ENCODE data around the gene RAB18. TPM values are rescaled to one million over a fixed set of nuclear protein-coding genes. Genes with fewer than 3 reads are reported as not detected.

The RAB18 gene
- total RNA-seq, 1 donor: 47.8 TPM

DNA sequence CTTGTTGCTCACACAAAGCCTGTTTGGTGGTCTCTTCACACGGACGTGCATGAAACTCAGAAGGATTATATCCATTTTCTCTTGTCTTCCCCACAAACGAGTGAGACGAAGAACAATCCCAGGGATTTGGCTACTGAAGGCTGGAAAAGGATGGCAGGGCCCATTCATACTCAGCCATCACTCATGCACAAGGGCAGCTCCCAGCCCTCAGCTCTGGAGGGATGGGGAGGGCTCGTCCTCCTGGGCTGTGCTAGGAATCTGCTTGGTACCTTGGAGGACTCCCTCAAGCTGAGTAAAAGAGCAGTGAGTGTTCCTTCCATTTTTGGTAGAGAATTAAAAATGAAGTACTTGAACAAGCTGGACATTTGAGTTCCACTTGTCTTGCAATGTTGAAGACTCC lies 33.2 kb upstream of the RAB18 start:
- no peak overlapping the region for H3K27ac ChIP-seq (ENCODE audit: low read depth, low read length)
- H3K4me1 ChIP-seq (ENCODE audit: insufficient read depth, low read length): no peaks in the 10 kb centered on the region
- H2AFZ ChIP-seq (ENCODE audit: low read length): no peak overlapping the region
- no peaks in the 10 kb centered on the region for H3K27me3 ChIP-seq (ENCODE audit: insufficient read depth, low read length)
- H3K79me2 ChIP-seq (ENCODE audit: insufficient read depth, low read length): no peaks in the 10 kb centered on the region
- TF ChIP-seq, protein P1, sequence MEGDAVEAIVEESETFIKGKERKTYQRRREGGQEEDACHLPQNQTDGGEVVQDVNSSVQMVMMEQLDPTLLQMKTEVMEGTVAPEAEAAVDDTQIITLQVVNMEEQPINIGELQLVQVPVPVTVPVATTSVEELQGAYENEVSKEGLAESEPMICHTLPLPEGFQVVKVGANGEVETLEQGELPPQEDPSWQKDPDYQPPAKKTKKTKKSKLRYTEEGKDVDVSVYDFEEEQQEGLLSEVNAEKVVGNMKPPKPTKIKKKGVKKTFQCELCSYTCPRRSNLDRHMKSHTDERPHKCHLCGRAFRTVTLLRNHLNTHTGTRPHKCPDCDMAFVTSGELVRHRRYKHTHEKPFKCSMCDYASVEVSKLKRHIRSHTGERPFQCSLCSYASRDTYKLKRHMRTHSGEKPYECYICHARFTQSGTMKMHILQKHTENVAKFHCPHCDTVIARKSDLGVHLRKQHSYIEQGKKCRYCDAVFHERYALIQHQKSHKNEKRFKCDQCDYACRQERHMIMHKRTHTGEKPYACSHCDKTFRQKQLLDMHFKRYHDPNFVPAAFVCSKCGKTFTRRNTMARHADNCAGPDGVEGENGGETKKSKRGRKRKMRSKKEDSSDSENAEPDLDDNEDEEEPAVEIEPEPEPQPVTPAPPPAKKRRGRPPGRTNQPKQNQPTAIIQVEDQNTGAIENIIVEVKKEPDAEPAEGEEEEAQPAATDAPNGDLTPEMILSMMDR (IDR thresholded peaks at IDR 0.05; ENCODE audit: extremely low read depth, low read depth, low read length): no peak
- no peak overlapping the region for H3K4me2 ChIP-seq (ENCODE audit: insufficient read depth, low read length)
- no peak overlapping the region for H3K4me3 ChIP-seq (ENCODE audit: insufficient read depth, low read length)
- no peaks in the 10 kb centered on the region for H3K9me3 ChIP-seq (ENCODE audit: low read depth, low read length)
- DNase-seq (ENCODE audit: insufficient read length, low spot score, missing footprints): no peak
- H4K20me1 ChIP-seq (ENCODE audit: insufficient read depth, low read length): no peaks in the 10 kb centered on the region
- H3K36me3 ChIP-seq (ENCODE audit: insufficient read depth, low read length): no peaks in the 10 kb centered on the region

DNA sequence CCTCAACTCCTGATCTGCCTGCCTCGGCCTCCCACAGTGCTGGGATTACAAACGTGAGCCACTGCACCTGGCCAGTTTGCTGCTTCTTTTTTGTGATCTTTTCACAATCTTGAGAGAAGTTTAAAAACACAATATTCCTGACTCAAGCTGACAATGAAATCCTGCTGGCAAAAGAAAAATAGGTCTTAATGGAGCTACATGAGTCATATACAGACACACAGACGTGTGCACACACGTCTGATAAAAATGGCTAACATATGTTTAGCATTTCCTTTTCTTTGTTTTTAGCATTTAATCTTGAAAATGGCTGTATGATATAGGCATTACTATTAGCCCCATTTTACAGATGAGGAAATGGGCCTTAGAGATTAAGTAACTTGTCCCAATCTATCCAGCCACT lies 29.4 kb upstream of the RAB18 start:
- Histone ChIP-seq H3K27me3 (ENCODE audit: insufficient read depth, low read length) (no peaks in the 10 kb centered on the region), H3K4me2 (ENCODE audit: insufficient read depth, low read length) (no peak overlapping the region), H3K79me2 (ENCODE audit: insufficient read depth, low read length) (no peaks in the 10 kb centered on the region), H2AFZ (ENCODE audit: low read length) (no peak overlapping the region), H3K36me3 (ENCODE audit: insufficient read depth, low read length) (no peaks in the 10 kb centered on the region), H3K4me3 (ENCODE audit: insufficient read depth, low read length) (no peak overlapping the region), H4K20me1 (ENCODE audit: insufficient read depth, low read length) (no peaks in the 10 kb centered on the region), H3K27ac (ENCODE audit: low read depth, low read length) (no peak overlapping the region), H3K4me1 (ENCODE audit: insufficient read depth, low read length) (no peaks in the 10 kb centered on the region), H3K9me3 (ENCODE audit: low read depth, low read length) (no peaks in the 10 kb centered on the region)
- TF ChIP-seq, protein P1 (IDR thresholded peaks at IDR 0.05; ENCODE audit: extremely low read depth, low read depth, low read length): no peak
- peak; percentile 22 for DNase-seq (ENCODE audit: insufficient read length, low spot score, missing footprints)

DNA sequence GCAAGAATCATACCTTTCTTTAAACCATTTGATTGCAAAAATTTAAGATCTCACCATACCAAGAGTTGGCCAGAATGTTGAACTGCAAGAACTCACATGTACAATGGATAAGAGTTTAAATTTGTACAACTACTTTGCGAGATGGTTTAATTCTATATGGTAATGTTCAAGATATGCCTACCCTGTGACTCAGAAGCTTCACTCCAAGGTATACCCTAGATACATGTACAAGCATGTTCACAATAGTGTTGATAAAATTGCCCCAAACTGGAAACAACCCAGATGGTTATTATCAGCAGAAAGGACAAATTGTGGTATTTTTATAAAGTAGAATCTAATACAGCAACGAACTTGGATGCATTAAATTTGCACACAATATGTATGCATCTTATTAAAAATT lies 25.1 kb upstream of the RAB18 start:
- no peaks in the 10 kb centered on the region for H3K27me3 ChIP-seq (ENCODE audit: insufficient read depth, low read length)
- no peak overlapping the region for H3K4me3 ChIP-seq (ENCODE audit: insufficient read depth, low read length)
- no peak overlapping the region for H2AFZ ChIP-seq (ENCODE audit: low read length)
- no peaks in the 10 kb centered on the region for H4K20me1 ChIP-seq (ENCODE audit: insufficient read depth, low read length)
- TF ChIP-seq, protein P1 (IDR thresholded peaks at IDR 0.05; ENCODE audit: extremely low read depth, low read depth, low read length): no peak
- peak; percentile 3 for DNase-seq (ENCODE audit: insufficient read length, low spot score, missing footprints)
- no peaks in the 10 kb centered on the region for H3K36me3 ChIP-seq (ENCODE audit: insufficient read depth, low read length)
- no peaks in the 10 kb centered on the region for H3K9me3 ChIP-seq (ENCODE audit: low read depth, low read length)
- H3K4me2 ChIP-seq (ENCODE audit: insufficient read depth, low read length): no peak overlapping the region
- H3K4me1 ChIP-seq (ENCODE audit: insufficient read depth, low read length): peaks cover 7% of the 10 kb centered on the region
- H3K27ac ChIP-seq (ENCODE audit: low read depth, low read length): no peak overlapping the region
- H3K79me2 ChIP-seq (ENCODE audit: insufficient read depth, low read length): no peaks in the 10 kb centered on the region

DNA sequence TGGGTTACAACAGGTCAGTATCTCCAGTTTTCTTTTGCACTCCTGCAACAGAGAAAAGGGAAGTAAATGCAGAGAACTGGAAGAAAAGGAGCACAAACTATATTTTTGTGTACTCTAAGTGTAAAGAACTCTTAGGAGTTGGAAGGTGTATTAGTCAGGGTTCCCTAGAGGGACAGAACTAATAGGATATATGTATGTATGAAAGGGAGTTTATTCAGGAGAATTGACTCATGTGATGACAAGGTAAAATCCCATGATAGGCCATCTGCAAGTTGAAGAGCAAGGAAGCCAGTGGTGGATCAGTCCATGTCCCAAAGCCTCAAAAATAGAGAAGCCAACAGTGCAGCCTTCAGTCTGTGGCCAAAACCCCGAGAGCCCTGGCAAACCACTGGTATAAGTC lies 22.6 kb upstream of the RAB18 start:
- Histone ChIP-seq H3K4me3 (ENCODE audit: insufficient read depth, low read length) (no peak overlapping the region), H4K20me1 (ENCODE audit: insufficient read depth, low read length) (no peaks in the 10 kb centered on the region), H3K79me2 (ENCODE audit: insufficient read depth, low read length) (no peaks in the 10 kb centered on the region), H3K9me3 (ENCODE audit: low read depth, low read length) (no peaks in the 10 kb centered on the region), H2AFZ (ENCODE audit: low read length) (no peak overlapping the region), H3K27me3 (ENCODE audit: insufficient read depth, low read length) (no peaks in the 10 kb centered on the region), H3K27ac (ENCODE audit: low read depth, low read length) (no peak overlapping the region), H3K4me1 (ENCODE audit: insufficient read depth, low read length) (peaks cover 7% of the 10 kb centered on the region), H3K36me3 (ENCODE audit: insufficient read depth, low read length) (no peaks in the 10 kb centered on the region), H3K4me2 (ENCODE audit: insufficient read depth, low read length) (no peak overlapping the region)
- DNase-seq (ENCODE audit: insufficient read length, low spot score, missing footprints): no peak
- TF ChIP-seq, protein P1 (IDR thresholded peaks at IDR 0.05; ENCODE audit: extremely low read depth, low read depth, low read length): no peak
